ENCODE data around the gene SYT2.

The SYT2 gene

DNA sequence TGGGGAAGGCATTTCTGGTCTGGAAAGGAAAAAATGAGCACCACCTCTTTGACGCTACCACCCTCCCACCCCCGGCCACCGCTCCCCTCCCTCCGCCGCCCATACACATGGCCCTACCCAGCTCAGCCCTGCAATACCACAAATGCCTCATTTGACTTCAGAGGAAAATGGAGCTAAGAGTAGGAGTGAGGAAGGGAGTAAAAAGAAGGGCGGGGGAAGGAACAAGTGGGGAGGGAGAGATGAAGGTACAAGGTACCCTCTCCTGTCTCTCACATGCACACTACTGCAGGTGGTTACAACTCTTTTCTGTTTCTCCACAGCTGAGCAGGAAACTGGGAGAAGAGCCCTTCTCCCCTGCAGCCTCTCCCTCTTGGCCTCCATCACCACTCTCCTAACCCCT lies 7.1 kb downstream of the SYT2 start:
- no peak for FAIRE-seq

DNA sequence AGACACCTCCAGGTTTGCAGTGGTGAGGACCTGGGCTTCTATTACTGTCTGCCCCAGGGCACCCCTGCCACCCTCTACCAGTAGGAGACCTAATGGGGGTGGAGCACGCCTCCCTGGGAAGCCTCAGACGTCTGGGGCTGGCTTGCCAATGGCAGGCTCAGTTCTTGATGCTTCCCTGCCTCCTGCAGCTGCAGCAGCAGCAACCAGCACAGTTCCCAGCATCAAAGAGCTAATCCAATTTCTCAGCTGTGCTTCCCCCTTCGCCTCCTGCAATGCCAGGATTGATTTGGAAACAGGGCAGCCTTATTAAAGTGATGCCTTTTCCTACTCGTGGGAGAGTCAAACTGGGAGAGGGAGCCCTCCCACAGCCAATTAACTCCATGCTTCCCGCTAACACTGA lies 8.2 kb downstream of the SYT2 start:
- no peak for FAIRE-seq

DNA sequence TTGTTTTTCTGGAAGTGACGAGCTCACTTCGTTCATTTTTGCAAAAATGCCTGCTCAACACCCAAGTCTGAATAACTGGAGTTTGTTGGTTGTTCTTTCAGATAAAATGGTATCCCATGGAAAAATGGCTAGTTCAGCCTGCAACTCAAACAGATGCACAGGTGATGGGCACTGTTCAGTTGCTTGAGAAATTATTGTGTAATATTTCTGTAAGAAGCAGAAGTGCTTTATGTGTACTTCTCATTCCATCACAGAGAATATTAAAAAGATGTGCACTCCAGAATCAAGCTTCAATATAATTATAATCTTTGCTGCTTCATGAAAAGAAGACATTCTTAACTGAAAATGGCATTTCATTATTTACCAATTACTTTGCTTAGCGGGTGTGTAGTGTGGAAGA lies 9.1 kb downstream of the SYT2 start:
- FAIRE-seq = no peak

DNA sequence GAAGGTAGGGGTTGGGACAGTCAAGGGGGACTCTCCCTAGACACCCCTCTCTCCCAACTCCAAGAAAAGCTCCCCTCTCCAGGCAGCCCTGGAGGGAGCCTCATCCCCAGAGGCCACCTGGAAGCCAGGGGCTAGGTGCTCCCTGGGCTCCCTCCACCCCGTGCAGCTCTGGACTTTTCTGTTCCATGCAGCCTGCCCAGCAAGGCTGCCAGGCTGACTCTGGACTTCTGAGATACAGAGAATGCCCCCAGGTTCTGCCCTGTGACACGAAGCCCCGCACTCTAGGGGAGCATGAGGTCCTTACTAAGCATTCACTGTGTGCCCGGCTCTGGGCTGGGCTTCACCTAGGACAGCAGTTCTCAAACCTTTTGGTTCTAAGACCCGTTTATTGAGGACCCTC lies 10.2 kb downstream of the SYT2 start:
- no peak for FAIRE-seq

- no peak for FAIRE-seq
Observed at GRCh38 chr1:202698276-202698675, 12.0 kb downstream of the SYT2 start.

GRCh38 chr1:202697038-202697437 lies 13.2 kb downstream of the SYT2 start:
- no peak for FAIRE-seq

- no peak for FAIRE-seq
Observed at GRCh38 chr1:202694314-202694713, 15.9 kb downstream of the SYT2 start.

GRCh38 chr1:202692959-202693555 lies 17.2 kb downstream of the SYT2 start:
- FAIRE-seq = no peak

DNA sequence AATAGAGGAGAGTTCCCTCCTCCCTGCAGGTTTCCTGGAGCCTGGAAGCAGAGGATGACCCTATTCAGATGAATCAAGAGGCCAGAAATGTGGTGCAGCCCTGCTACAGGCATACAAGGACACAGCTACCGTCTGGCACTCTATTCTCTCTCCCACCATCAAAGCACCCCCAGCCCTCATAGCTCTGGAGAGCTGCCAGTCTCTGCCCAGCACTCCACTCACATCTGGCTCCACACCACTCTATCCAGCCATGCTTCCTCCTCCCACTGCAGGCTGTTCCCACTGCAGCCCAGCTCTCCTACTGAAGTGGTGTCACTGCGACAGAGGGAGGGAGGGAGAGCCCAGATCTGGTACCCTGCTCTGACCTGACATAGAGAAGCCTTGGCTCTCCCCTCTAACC lies 18.4 kb downstream of the SYT2 start:
- no peak for FAIRE-seq

DNA sequence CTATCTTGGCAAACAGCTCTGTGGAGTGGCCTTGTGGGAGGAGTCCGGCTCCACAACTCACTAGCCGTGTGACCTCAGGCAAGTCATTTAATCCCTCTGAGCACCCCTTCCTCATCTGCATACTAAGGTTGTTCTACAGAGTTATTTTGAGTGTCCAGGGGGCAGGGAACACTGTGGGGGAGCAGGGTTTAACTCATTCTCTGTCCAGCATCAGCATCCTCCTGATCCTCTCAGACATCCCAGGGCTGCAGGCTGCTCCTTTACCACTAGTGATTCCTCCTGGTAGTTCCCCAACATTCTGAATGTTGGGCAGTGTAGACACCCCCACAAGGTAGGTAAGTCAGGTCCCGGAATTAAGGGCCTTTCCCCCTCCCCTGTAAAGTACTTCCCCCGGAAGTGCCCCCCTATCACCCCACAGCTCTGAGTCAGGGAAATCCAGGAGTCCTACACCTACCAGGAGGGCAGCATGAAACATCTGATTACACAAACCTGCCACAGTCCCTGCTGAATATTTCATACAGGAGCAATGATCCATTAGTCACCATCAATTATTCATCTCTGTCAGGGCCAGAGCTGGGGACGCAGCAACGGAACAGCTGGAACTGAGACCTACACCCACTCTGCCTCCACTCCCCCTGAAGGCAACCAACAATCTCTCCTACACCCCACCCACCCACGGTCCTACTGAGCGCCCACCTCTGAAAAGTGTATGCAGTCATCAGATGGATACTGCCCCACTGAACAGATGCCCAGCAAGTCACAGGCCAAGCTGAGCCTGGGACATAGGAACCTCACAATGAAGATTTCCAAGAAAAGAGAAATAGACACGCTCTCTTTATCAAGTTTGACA lies 20.5 kb downstream of the SYT2 start:
- FAIRE-seq = no peak

- FAIRE-seq = no peak
Observed at GRCh38 chr1:202689082-202689481, 21.2 kb downstream of the SYT2 start.

GRCh38 chr1:202688401-202688800 lies 21.9 kb downstream of the SYT2 start:
- FAIRE-seq = no peak

GRCh38 chr1:202687798-202688197 lies 22.5 kb downstream of the SYT2 start:
- FAIRE-seq = no peak

- no peak for FAIRE-seq
Observed at GRCh38 chr1:202687370-202687769, 22.9 kb downstream of the SYT2 start.

- FAIRE-seq = no peak
Observed at GRCh38 chr1:202685641-202686040, 24.6 kb downstream of the SYT2 start.

GRCh38 chr1:202684716-202685115 lies 25.5 kb downstream of the SYT2 start:
- FAIRE-seq = no peak

DNA sequence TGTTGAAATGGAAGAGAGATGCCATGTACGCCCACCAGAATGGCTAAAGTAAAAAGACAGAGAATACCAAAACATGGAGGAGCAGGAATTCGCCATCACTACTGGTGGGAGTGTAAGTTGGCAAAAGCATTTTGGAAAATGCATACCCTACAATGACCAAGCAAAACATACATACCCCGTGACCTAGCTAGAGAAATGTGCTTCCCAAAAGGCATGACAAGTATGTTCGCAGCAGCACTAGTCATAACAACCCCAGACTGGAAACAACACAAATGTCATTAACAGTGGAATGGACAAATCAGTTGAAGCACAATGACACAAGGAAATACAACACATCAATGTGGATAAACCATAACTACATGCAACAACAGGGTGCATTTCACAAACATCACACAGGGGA lies 27.2 kb downstream of the SYT2 start:
- FAIRE-seq = no peak

DNA sequence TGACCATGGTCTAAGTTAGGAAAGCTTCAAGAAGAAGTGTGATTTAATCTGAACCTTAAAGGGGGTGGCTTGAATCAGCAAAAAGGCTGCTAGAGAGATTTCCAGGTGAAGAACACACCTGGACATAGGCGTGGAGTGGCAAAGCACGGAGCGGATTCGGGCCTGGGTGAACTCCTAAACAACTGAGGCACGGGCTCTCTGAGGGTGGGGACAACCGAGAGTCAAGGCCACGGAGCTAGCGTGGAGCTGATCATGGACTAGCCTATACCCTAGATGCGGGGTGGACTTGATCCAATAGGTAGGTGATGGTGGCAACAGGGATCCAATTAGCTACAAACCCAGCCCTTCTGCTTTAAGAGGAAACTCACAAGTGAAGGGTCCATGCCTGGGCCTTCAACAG lies 27.8 kb downstream of the SYT2 start:
- no peak for FAIRE-seq

GRCh38 chr1:202681736-202682420 lies 28.4 kb downstream of the SYT2 start:
- no peak for FAIRE-seq

DNA sequence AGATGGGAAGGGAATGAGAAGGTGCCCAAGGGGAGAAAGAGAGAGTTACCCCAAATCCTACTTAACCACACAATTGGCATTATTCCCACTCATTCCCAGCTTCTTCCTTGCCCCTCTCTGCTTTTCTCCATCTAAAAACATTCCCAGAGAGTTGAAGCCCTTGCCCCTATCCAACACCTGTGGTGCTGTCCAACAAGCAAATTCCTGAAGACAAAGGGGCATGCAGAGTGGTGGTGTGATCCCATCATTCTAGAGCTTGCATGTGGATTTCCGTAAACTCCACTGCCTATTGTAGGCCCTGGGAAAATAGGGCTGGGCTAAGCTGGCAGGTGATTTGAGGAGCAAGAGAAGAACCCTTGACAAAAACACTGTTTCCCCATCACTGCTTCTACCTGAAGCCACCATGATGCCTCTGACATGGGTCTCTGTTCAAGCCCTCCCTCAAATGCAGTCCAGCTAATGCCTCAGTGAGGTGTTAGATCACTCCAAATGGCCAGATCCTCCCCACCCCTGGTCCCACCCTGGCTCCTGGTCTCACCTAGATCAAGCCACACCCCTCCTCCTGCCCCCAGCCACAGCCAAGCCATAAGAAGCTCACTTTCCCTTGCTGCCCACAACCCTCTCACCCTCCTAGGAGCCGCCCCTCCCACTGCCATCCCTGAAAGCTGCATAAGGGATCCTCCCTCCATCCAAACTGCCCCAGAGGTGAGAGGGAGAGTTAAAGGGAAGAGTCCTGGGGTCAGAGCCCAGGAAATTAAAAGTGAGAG lies 29.5 kb downstream of the SYT2 start:
- no peak for FAIRE-seq

- FAIRE-seq = no peak
Observed at GRCh38 chr1:202679406-202680177, 30.7 kb downstream of the SYT2 start.

DNA sequence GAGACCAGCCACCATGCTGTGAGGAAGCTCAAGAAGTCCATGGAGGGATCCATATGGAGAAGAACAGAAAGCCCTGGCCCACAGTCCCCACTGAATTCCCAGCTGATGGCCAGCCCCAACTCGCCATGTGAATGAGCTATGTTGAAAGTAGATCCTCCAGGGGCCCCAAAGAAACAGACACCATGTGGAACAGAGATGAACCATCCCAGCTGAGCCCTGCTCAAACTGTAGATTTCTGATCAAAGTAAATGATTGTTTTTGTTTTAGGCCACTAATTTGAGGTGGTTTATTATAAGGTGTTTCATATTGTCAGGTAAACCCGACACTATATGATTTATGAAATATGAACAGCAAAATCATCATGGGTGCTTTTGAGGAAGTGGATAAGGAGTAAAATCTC lies 32.8 kb downstream of the SYT2 start:
- FAIRE-seq = no peak
